AG04449 (cell line): ENCODE results near the gene ARHGAP4.

Experiments
- CTCF ChIA-PET: fragments of 350-600 bp; formaldehyde crosslinking; extraction: SDS; loops from one replicate; lab custom pipeline; 2021; ENCODE audit warnings: antibody characterized with exemption; lab: Yijun Ruan, JAX
- POLR2A ChIA-PET: fragments of 400-600, 350-600 bp; formaldehyde crosslinking; extraction: SDS; loops from one replicate; lab custom pipeline; 2020; ENCODE audit warnings: antibody characterized with exemption, inconsistent platforms; lab: Yijun Ruan, JAX
- DNase-seq: peaks from one replicate; pipeline ENCODE4 v3.0.0-alpha.2; 2010; ENCODE audit warnings: low read depth, low spot score
- H3K4me3 ChIP-seq: 2 replicates; pipeline ENCODE4 v1.5.1; 2011; ENCODE audit warnings: low read depth, mild to moderate bottlenecking, control low read depth, low read length
- CTCF ChIP-seq: IDR thresholded peaks from one replicate; pipeline ENCODE4 v1.5.1; 2011; ENCODE audit warnings: mild to moderate bottlenecking, moderate library complexity, low read length, control low read depth, inconsistent platforms; ENCODE audit not compliant: insufficient read depth; ENCODE audit errors: missing control alignments

Gene ARHGAP4

GRCh38 chrX:153869473-153870287, 56.4 kb downstream of the ARHGAP4 start:
- H3K4me3 ChIP-seq: no peak overlapping the region
- ChIA-PET CTCF (no interaction called here), POLR2A (no interaction called here)
- TF ChIP-seq CTCF: no peak
- DNase-seq: no peak

DNA sequence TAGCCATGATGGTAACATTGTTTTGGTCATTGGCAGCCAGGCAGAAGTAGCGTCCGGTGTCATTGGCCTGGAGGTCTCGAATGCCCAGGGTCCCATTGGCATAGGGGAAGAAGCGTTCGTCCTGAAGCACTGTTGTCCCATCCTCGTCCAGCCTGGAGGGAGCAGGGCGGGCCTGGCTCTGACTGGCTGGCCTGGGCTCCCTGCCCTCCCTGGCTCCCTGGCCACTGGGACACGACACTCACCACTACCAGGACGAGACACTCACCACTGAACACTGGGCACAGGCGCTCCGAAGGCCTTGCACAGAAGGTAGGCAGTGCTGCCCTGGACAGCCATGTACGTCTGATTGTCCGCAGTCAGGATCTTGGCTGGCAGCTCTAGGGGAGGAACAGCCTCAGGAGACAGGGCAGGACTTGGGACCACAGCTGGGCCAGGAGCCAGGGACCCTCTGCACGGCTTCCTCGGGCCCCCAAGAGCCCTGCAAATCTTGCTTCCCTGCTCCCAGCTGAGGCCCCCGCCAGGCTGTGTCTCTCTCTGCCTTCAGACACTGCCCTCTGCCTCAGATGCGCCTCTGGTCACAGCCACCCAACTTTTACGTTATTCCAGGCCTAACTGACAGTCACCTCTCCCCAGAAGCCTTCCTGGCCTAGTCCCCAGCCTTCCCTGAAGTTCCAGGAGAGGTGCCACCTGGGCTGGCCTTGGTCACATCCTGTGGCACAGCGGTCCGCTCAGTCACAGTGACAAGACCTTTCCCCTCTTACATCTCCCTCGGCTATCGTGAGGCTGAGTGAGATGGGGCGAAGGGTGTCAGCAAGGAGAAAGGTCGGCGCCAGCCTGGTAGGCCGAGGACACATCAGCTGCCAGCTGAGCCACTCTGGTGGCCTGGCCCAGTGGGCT, 57.2 kb downstream of the ARHGAP4 start:
- ChIA-PET POLR2A (no interaction called here), CTCF (no interaction called here)
- H3K4me3 ChIP-seq: no peak overlapping the region
- no peak for DNase-seq
- no peak for TF ChIP-seq CTCF

- CTCF ChIA-PET: no interaction called here
Measured at GRCh38 chrX:153867671-153868070, 58.4 kb downstream of the ARHGAP4 start.

GRCh38 chrX:153867139-153867538, 58.9 kb downstream of the ARHGAP4 start:
- DNase-seq: no peak
- ChIA-PET POLR2A (no interaction called here), CTCF (no interaction called here)
- TF ChIP-seq CTCF: no peak
- H3K4me3 ChIP-seq: no peak overlapping the region

More at GRCh38 chrX:153867671-153868070, 58.4 kb downstream of the ARHGAP4 start:
- POLR2A ChIA-PET: no interaction called here
- DNase-seq: no peak
- no peak overlapping the region for H3K4me3 ChIP-seq
- no peak for TF ChIP-seq CTCF

- no peak for TF ChIP-seq CTCF
- ChIA-PET CTCF (no interaction called here), POLR2A (no interaction called here)
- DNase-seq: no peak
- H3K4me3 ChIP-seq: no peak overlapping the region
Measured at GRCh38 chrX:153866302-153867019, 59.6 kb downstream of the ARHGAP4 start.
